ENCODE data around the gene DLD.

- no peak for TF ChIP-seq POLR2A (IDR thresholded peaks at IDR 0.05)
- TF ChIP-seq, protein P1, sequence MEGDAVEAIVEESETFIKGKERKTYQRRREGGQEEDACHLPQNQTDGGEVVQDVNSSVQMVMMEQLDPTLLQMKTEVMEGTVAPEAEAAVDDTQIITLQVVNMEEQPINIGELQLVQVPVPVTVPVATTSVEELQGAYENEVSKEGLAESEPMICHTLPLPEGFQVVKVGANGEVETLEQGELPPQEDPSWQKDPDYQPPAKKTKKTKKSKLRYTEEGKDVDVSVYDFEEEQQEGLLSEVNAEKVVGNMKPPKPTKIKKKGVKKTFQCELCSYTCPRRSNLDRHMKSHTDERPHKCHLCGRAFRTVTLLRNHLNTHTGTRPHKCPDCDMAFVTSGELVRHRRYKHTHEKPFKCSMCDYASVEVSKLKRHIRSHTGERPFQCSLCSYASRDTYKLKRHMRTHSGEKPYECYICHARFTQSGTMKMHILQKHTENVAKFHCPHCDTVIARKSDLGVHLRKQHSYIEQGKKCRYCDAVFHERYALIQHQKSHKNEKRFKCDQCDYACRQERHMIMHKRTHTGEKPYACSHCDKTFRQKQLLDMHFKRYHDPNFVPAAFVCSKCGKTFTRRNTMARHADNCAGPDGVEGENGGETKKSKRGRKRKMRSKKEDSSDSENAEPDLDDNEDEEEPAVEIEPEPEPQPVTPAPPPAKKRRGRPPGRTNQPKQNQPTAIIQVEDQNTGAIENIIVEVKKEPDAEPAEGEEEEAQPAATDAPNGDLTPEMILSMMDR (IDR thresholded peaks at IDR 0.05), result no peak
- no peak for TF ChIP-seq POLR2AphosphoS5 (IDR thresholded peaks at IDR 0.05)
These were observed 34.0 kb upstream of the DLD start for GRCh38 chr7:107856806-107857540.
